Measurements from ENCODE around the gene SLC47A1.
"Not testable (repeated sequence)": the region's sequence is repeated elsewhere in the genome, so short reads cannot be mapped to it uniquely, and the experiment has no call there.

SLC47A1 gene

DNA sequence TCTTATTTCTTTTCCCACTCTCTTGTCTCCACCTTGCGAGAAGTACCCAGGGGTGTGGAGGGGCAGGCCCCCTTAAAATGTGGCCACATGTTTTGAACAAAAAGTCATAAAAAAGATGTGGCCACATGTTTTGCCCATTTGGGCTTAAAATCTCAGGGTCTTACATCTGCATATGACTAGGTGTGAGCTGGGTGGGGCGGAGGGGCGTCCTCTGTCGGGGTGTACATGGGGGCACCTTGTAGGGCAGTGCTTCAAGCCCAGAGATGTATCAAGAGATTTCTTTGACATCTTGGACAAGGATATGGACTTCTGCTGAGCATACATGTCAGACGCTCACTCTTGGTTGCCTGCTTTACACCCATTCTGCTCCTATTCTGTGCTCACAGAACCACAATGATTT is 13.0 kb upstream of the SLC47A1 start:
- no peak for DNase-seq (ENCODE audit: low read depth in 2 of 3, low spot score in 1 of 3)

DNA sequence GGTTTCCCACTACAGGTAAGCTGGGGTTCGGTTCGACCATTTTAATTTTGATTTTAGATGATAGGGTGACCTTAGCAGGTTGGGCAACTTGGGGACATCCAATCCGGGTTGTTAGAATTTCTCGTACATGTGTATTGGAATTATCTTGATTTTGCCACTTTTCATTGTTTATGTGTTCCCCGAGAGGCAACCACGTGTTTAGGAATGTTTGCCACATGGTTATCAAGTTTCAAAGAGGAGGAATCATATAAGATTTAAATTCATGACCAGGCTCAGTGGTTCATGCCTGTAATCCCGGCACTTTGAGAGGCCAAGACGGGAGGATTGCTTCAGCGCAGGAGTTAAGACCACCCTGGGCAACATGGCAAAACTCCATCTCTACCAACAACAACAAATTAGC is 10.0 kb upstream of the SLC47A1 start:
- DNase-seq (ENCODE audit: low read depth in 2 of 3, low spot score in 1 of 3) = no peak

DNA sequence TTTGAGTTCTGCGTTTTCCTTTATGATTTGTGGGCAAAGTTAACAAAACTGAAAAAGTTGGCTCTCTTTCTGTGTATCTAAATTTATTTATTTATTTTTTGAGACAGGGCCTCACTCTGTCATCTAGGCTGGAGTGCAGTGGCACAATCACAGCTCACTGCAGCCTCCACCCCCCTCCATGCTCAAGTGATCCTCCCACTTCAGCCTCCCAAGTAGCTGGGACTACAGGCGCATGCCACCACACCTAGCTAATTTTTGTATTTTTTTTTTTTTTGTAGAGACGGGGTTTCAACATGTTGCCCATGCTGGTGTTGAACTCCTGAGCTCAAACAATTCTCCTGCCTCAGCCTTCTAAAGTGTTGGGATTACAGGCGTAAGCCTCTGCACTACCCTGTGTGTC is 6.7 kb upstream of the SLC47A1 start:
- not testable (repeated sequence) for DNase-seq (ENCODE audit: low read depth in 2 of 3, low spot score in 1 of 3)

DNA sequence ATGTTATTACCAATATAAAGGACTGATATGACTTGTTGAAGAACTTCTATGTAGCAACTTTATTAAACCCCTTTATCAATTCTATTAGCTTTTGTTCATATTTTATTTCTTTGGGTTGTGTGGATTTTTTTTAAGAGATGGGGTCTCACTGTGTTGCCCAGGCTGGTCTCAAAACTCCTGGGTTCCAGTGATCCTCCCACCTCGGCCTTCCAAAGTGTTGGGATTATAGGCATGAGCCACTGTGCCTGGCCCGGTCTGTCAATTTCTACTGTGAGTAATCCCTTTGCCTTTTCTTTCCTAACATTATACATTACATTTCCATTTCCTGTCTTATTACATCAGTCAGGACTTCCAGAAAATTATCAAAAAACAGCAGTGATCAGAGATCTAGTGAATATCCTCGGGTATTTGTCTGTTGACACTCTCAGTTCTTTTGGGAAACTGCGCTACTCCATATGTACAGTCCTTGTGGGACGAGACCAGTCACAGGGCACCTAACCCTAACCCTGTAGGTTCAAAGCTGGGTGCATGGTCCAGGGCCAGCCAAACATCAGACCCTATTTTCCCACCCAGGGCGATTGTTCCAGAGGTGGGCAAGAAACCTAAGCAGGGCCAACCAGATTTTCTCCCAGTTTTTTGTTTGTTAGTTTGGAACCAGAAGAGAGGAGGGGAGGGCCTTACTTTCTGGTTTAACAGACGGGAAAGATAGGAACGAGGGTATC is 1.7 kb upstream of the SLC47A1 start:
- DNase-seq (ENCODE audit: low read depth in 2 of 3, low spot score in 1 of 3) = no peak

DNA sequence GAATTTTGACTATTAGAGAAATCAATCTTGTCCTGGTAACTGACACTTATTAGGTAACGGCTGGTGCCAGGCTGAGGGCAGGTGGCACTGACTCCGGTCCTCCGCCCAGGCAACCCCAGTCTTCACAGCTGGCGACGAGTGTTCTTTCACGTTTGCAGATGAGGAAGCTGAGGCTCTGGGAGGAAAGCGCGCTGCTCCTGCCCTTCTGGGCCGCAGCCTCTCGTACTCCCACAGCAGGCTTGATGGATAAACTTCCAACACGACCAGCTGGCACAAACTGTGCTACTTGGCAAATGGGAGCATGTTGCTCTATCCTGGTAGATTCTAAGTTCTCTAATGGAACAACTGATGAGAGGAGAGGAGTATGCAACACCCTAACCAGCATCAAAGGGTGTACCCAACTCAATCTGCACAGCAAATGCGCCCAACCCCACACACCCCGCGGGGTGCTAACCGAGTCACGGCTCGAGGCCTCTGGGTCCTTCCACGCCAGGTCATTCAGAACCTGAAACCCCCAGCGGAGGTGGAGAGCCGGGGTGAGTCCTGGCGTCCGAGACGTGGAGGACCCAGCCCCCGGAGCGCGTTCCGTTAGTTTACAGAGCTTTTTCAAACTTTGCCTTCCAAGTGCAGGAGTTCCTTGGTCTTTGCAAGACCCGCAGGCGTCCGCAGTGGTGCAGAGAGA is 477 bp upstream of the SLC47A1 start:
- DNase-seq (ENCODE audit: low read depth in 2 of 3, low spot score in 1 of 3) = no peak

DNA sequence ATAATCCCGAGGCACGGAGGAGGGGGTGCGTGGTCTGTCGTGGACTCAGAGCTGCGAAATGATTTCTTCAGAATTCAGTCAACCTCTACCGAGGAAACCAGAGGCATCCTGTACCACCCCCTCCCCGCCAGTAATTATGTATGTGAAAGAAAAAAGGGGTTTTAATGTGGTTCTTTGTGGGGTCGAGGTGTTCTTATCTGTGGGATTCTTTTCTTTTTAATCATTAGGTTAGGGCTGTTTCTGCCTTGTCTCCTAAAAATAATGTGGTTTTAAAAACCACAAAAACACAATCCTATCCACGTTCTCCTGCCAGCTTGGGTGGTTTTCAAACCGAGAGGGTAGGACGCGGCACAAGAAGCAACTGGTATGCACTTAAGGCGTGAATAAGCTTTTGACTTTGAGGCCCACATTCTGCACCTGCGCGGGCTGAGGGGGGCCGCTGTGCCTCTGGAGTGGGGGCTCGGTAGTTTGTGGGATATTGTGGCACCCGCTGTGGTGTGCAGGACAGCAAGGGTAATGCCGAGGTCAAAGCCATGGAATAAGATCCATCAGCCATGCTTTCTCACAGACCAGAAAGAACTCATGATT is 1.0 kb downstream of the SLC47A1 start:
- no peak for DNase-seq (ENCODE audit: low read depth in 2 of 3, low spot score in 1 of 3)

DNA sequence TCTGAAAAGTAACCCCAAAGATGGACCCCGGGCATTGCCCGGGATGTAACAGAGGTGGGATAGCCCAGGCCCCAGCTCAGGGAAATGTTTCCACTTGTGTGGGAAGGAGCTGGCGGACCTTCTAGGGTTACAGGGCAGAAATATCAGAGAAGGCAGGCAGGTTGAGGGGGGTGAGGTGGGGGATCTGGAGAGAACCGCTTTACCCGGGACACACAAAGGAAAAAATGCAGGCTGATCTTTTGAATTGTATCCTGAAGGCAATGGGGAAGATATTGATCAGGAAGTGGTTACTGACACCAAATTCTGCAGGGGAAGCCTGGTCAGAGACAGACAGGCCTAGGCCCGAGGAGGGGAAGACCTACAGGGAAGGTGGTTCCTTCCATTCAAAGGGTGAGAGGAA is 3.5 kb downstream of the SLC47A1 start:
- DNase-seq (ENCODE audit: low read depth in 2 of 3, low spot score in 1 of 3) = no peak

DNA sequence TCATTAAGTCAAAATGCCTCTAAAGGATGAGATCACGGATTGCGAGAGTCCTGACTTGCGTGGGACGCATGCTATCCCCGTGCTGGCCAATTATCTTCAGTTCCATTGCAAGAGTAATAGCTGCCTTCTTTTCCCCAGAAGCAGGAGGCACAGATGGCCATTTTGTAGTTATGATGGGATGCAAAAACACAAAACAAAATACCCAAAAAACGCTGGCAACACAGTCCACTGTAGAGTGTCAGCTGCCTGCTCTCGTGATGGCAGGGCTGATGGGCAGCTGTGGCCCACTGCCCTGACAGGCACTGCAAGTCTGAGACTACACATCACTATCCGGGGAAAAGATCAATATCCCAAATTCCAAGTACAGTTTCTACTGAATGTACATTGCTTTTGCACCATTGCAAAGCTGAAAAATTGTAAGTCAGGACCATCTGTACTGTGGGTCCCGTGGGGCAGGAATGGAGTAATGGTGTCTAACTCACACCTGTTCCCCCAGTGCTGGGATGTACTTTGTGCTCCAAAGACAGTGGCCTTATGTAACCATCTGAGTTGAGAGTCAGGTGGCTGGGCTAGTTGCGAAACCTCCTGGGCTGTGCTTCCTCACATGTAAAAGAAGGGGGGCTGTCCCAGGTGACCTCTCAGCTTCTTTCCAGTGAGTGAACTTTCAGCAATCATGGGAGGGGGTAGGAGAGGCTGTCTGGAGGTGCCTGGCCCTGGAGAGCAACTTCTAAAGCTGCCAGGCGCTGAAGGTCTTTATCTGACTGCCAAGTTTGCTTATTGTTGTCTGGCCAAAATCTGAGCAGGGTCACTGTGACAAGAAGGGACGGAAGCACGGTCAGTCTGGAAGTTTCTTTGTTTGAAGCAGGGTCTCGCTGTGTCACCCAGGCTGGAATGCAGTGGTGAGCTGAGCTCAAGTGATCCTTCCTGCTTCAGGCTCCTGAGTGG is 4.7 kb downstream of the SLC47A1 start:
- DNase-seq (ENCODE audit: low read depth in 2 of 3, low spot score in 1 of 3) = no peak

GRCh38 chr17:19539040-19539399 is 5.4 kb downstream of the SLC47A1 start:
- no peak for DNase-seq (ENCODE audit: low read depth in 2 of 3, low spot score in 1 of 3)

DNA sequence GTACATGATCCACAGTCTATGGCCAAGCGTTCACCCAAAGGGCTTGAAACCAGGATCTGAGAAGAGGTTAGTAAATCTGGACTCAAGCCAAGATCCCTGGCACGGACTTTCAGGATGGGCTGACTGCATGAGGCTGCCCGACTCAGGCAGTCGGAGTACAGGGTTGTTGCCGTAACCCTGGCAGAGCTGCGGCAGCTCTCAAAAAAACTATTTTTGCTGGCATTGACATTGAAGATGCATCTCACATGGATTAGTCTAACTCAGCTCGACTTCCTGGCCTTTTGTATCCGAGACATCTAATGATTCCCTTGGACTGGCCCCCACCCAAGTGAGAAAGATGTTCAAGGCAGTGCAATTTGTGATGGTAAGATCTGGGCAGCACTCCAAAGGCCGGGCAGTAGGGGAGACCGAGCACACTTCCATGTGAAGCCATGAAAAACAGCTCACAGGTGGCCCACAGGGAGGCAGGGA is 6.2 kb downstream of the SLC47A1 start:
- DNase-seq (ENCODE audit: low read depth in 2 of 3, low spot score in 1 of 3) = no peak

DNA sequence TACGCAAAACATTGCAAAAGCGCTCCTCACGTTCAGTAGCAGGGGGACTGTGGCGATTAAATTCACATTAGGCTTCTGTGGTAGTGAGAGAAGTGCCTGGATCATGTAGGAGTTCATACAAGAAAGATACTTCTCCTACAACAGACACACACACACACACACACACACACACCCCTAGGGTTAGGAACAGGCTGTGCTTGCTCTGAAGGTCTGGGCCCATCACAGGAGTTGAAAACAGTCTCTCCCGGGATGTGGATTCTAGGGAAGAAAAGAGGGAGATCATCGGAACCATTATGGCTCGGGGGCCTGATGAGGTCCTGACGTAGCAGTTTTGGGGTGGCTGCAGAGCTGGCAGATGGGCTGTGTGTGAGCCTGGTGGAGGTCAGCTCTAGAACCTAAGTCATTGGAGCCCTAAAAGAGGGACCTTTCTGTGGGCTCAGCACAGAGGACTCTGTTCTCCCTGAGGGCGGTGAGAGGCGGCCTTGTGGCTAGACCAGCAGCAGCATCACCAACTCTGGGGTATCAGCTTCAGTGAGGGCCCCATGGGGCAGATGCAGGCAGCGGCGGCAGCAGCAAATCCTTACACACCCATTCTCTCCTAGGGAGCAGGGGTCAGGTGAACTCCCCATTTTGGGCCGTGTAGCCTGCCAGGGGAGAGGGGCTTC is 7.2 kb downstream of the SLC47A1 start:
- no peak for DNase-seq (ENCODE audit: low read depth in 2 of 3, low spot score in 1 of 3)

- DNase-seq (ENCODE audit: low read depth in 2 of 3, low spot score in 1 of 3) = no peak
Measured at GRCh38 chr17:19541445-19541844, 7.8 kb downstream of the SLC47A1 start.

GRCh38 chr17:19542247-19542646 is 8.6 kb downstream of the SLC47A1 start:
- no peak for DNase-seq (ENCODE audit: low read depth in 2 of 3, low spot score in 1 of 3)

GRCh38 chr17:19544366-19544765 is 10.7 kb downstream of the SLC47A1 start:
- DNase-seq (ENCODE audit: low read depth in 2 of 3, low spot score in 1 of 3) = no peak

- DNase-seq (ENCODE audit: low read depth in 2 of 3, low spot score in 1 of 3) = no peak
Measured at GRCh38 chr17:19546289-19547065, 12.8 kb downstream of the SLC47A1 start.

- no peak for DNase-seq (ENCODE audit: low read depth in 2 of 3, low spot score in 1 of 3)
Measured at GRCh38 chr17:19549746-19550623, 16.3 kb downstream of the SLC47A1 start.

DNA sequence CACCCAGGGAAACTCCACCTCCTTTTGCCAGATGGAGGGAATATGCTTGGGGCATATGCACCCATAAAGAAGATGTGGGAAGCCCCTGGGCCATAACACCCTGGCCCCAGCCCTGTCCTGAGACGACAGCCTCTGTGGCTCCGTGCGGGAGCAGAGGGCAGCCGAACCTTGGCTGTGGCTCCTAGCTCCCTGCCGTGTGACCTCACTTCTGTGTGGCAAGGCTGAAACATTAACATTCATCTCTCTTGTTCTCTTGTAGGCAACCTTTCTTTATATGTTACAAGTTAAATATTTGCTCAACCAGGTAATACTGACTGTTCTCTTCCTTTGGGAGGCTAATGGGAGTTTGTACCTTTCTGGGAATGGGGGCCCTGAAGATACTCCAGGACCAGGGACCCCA is 17.5 kb downstream of the SLC47A1 start:
- no peak for DNase-seq (ENCODE audit: low read depth in 2 of 3, low spot score in 1 of 3)

GRCh38 chr17:19551591-19552148 is 18.0 kb downstream of the SLC47A1 start:
- no peak for DNase-seq (ENCODE audit: low read depth in 2 of 3, low spot score in 1 of 3)

GRCh38 chr17:19553036-19553435 is 19.4 kb downstream of the SLC47A1 start:
- DNase-seq (ENCODE audit: low read depth in 2 of 3, low spot score in 1 of 3) = no peak

Measured in stimulated activated CD4-positive, alpha-beta T cell treated with anti-CD3 and anti-CD28 coated beads, Interleukin-12 subunit alpha, Interleukin-12 subunit beta, amount 100 ng/mL, for 48 hours (primary cell).